WTC11 (cell line): ENCODE measurements around the gene F2. TPM values are rescaled to one million over a fixed set of nuclear protein-coding genes. Genes with fewer than 3 reads are reported as not detected.

Source experiments
- ATAC-seq: fragments of 200-7000 bp; cut with Tn5 transposase; 2 replicates; pipeline ENCODE4 v1.10.0; 2021; ENCODE audit warnings: mild to moderate bottlenecking, moderate library complexity
- CTCF ChIA-PET: fragments of 300-600 bp; sonication (Branson Sonifier 250); formaldehyde crosslinking; loops from one replicate; lab custom pipeline; 2021; ENCODE audit warnings: antibody characterized with exemption; lab: Charles Lee
- POLR2A ChIA-PET: fragments of 350-600 bp; sonication (Branson Sonifier 250); formaldehyde crosslinking; loops from one replicate; lab custom pipeline; 2021; ENCODE audit warnings: antibody characterized with exemption; lab: Charles Lee
- DNase-seq: peaks from one replicate; pipeline ENCODE4 v3.0.0; 2021; ENCODE audit warnings: low spot score
- H3K27ac Mint-ChIP-seq: 2 replicates; pipeline ENCODE4 v1.8.0; 2021; ENCODE audit warnings: mixed read lengths
- H3K27me3 Mint-ChIP-seq: 2 replicates; pipeline ENCODE4 v1.8.0; 2021; ENCODE audit warnings: low read depth, mild to moderate bottlenecking, moderate library complexity, mixed read lengths
- H3K36me3 Mint-ChIP-seq: 2 replicates; pipeline ENCODE4 v1.8.0; 2021; ENCODE audit warnings: mixed read lengths
- H3K4me1 Mint-ChIP-seq: 2 replicates; pipeline ENCODE4 v1.8.0; 2022; ENCODE audit warnings: mixed read lengths
- H3K4me3 Mint-ChIP-seq: 2 replicates; pipeline ENCODE4 v1.8.0; 2021; ENCODE audit warnings: mild to moderate bottlenecking, moderate library complexity, mixed read lengths
- H3K9me3 Mint-ChIP-seq: 2 replicates; pipeline ENCODE4 v1.8.0; 2021; ENCODE audit warnings: mixed read lengths
- CBFB ChIP-seq: sonication (generic); formaldehyde crosslinking; IDR thresholded peaks from 2 replicates; pipeline ENCODE4 v1.8.1; 2022; ENCODE audit warnings: mild to moderate bottlenecking, low read depth, missing genetic modification reagents
- CREB1 ChIP-seq: sonication (generic); formaldehyde crosslinking; IDR thresholded peaks from 2 replicates; pipeline ENCODE4 v1.8.0; 2023; ENCODE audit warnings: mild to moderate bottlenecking, missing genetic modification reagents
- FOXP1 ChIP-seq: sonication (generic); formaldehyde crosslinking; IDR thresholded peaks from 2 replicates; pipeline ENCODE4 v1.8.0; 2022; ENCODE audit warnings: missing genetic modification reagents, mild to moderate bottlenecking, moderate library complexity, borderline replicate concordance
- GRHL2 ChIP-seq: fragments of 250-450 bp; sonication (Bioruptor Pico); IDR thresholded peaks from 2 replicates; pipeline ENCODE4 v1.8.0; 2022; ENCODE audit warnings: mild to moderate bottlenecking, moderate library complexity; ENCODE audit not compliant: insufficient replicate concordance, severe bottlenecking
- GTF2I ChIP-seq: fragments of 250-450 bp; sonication (Bioruptor Pico); conservative IDR thresholded peaks from 2 replicates; pipeline ENCODE4 v1.4.0; 2021; ENCODE audit warnings: mild to moderate bottlenecking
- JAZF1 ChIP-seq: fragments of 250-450 bp; sonication (Bioruptor Pico); IDR thresholded peaks from 2 replicates; pipeline ENCODE4 v1.9.0; 2021; ENCODE audit warnings: moderate library complexity, mild to moderate bottlenecking, inconsistent platforms
- MXD4 ChIP-seq: fragments of 250-450 bp; sonication (Bioruptor Pico); IDR thresholded peaks from 2 replicates; pipeline ENCODE4 v1.8.0; 2021; ENCODE audit warnings: mild to moderate bottlenecking, moderate library complexity, borderline replicate concordance
- NR1H2 ChIP-seq: sonication (generic); formaldehyde crosslinking; IDR thresholded peaks from 2 replicates; pipeline ENCODE4 v1.9.0; 2021; ENCODE audit warnings: mild to moderate bottlenecking, moderate library complexity, missing genetic modification reagents
- ZNF671 ChIP-seq: fragments of 250-450 bp; sonication (Bioruptor Pico); IDR thresholded peaks from 2 replicates; pipeline ENCODE4 v1.8.0; 2021; ENCODE audit warnings: mild to moderate bottlenecking
- total RNA-seq: library from RNA; stranded (reverse); gene quantifications from 3 replicates; pipeline ENCODE4 v1.2.3, GENCODE V29; 2021
- TF ChIP-seq, protein P1 (sequence below): sonication (generic); formaldehyde crosslinking; IDR thresholded peaks from 2 replicates; pipeline ENCODE4 v1.8.0; 2023; ENCODE audit warnings: missing genetic modification reagents, mild to moderate bottlenecking, borderline replicate concordance
- TF ChIP-seq, protein P2 (sequence below): sonication (generic); formaldehyde crosslinking; IDR thresholded peaks from 2 replicates; pipeline ENCODE4 v1.8.0; 2023; ENCODE audit warnings: missing genetic modification reagents
- TF ChIP-seq, protein P3 (sequence below): fragments of 250-450 bp; sonication (Bioruptor Pico); conservative IDR thresholded peaks from 2 replicates; pipeline ENCODE4 v1.9.0; 2021; ENCODE audit warnings: mild to moderate bottlenecking
- TF ChIP-seq, protein P4 (sequence below): fragments of 250-450 bp; sonication (Bioruptor Pico); IDR thresholded peaks from 2 replicates; pipeline ENCODE4 v1.9.0; 2021; ENCODE audit warnings: moderate library complexity, mild to moderate bottlenecking, inconsistent platforms, borderline replicate concordance

The F2 gene
- total RNA-seq, 1 experiment from 2014 or later, result 0.50 TPM

DNA sequence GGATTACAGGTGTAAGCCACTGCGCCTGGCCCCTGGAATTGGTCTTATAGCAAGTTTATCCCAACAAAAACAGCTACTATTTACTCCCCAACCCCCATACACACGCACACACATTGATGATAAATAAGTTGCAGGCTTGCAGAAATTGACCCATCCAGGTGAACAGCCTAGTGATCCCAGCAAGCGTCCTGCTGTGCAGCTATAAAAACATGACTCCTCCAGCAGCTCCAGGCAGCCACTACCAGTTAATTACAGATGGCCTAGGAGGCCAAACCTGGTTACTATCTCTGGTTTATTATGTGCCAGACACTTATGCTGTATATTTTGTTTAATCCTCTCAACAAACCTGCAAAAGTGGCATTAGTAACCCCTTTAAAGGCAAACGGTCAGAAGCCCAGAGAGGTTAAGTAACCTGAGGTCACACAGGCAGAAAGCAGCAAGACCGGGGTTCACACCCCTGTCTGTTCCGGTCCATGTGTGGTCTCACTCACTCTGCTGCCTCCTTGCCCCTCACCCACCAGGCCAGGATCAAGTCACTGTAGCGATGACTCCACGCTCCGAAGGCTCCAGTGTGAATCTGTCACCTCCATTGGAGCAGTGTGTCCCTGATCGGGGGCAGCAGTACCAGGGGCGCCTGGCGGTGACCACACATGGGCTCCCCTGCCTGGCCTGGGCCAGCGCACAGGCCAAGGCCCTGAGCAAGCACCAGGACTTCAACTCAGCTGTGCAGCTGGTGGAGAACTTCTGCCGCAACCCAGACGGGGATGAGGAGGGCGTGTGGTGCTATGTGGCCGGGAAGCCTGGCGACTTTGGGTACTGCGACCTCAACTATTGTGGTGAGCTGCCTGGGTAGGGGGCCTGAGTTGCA, 6.6 kb downstream of the F2 start (continued):
- TF ChIP-seq, protein P1, sequence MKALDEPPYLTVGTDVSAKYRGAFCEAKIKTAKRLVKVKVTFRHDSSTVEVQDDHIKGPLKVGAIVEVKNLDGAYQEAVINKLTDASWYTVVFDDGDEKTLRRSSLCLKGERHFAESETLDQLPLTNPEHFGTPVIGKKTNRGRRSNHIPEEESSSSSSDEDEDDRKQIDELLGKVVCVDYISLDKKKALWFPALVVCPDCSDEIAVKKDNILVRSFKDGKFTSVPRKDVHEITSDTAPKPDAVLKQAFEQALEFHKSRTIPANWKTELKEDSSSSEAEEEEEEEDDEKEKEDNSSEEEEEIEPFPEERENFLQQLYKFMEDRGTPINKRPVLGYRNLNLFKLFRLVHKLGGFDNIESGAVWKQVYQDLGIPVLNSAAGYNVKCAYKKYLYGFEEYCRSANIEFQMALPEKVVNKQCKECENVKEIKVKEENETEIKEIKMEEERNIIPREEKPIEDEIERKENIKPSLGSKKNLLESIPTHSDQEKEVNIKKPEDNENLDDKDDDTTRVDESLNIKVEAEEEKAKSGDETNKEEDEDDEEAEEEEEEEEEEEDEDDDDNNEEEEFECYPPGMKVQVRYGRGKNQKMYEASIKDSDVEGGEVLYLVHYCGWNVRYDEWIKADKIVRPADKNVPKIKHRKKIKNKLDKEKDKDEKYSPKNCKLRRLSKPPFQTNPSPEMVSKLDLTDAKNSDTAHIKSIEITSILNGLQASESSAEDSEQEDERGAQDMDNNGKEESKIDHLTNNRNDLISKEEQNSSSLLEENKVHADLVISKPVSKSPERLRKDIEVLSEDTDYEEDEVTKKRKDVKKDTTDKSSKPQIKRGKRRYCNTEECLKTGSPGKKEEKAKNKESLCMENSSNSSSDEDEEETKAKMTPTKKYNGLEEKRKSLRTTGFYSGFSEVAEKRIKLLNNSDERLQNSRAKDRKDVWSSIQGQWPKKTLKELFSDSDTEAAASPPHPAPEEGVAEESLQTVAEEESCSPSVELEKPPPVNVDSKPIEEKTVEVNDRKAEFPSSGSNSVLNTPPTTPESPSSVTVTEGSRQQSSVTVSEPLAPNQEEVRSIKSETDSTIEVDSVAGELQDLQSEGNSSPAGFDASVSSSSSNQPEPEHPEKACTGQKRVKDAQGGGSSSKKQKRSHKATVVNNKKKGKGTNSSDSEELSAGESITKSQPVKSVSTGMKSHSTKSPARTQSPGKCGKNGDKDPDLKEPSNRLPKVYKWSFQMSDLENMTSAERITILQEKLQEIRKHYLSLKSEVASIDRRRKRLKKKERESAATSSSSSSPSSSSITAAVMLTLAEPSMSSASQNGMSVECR (CRISPR knock-in tag), result no peak
- TF ChIP-seq GRHL2 (CRISPR knock-in tag), result no peak
- no peak for TF ChIP-seq CREB1
- no peak for TF ChIP-seq FOXP1 (CRISPR knock-in tag)
- TF ChIP-seq JAZF1 (CRISPR knock-in tag), result no peak
- TF ChIP-seq ZNF671 (CRISPR knock-in tag), result no peak

DNA sequence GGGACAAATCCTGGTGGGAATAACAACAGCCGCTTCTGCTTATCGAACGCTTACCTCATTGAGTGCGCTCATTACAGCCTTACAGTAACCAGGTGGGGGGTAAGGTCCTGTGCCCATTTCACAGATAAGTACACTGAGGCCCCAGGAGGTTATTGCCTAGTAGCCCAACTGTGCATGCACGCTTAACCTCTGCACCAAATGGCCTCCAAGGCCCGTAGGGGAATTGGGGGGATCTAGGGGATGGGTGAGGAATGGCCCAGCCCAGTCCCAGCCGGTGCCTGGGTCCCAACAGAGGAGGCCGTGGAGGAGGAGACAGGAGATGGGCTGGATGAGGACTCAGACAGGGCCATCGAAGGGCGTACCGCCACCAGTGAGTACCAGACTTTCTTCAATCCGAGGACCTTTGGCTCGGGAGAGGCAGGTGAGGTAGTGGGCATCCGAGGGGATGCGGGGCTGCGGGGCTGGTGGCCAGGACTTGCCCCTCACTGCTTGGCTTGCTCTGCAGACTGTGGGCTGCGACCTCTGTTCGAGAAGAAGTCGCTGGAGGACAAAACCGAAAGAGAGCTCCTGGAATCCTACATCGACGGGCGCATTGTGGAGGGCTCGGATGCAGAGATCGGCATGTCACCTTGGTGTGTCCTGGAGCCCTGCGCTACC, 7.3 kb downstream of the F2 start:
- Mint-ChIP-seq H3K4me3 (no peak overlapping the region), H3K27me3 (no peaks in the 10 kb centered on the region), H3K36me3 (no peaks in the 10 kb centered on the region), H3K9me3 (no peaks in the 10 kb centered on the region), H3K4me1 (peaks cover 10% of the 10 kb centered on the region), H3K27ac (no peak overlapping the region)
- CTCF ChIA-PET, result interaction anchor here (1.9 kb wide), 1 partner anchor 427 kb away, joined by 7 read pairs; no protein-coding TSS in a partner anchor
- DNase-seq (no peak), ATAC-seq (no peak)
- POLR2A ChIA-PET, result no interaction called here
- TF ChIP-seq MXD4 (CRISPR knock-in tag) (no peak), JAZF1 (CRISPR knock-in tag) (no peak), GTF2I (CRISPR knock-in tag) (peak; percentile 51; the same call in 1 of the 2 replicates)
- TF ChIP-seq, protein P2, sequence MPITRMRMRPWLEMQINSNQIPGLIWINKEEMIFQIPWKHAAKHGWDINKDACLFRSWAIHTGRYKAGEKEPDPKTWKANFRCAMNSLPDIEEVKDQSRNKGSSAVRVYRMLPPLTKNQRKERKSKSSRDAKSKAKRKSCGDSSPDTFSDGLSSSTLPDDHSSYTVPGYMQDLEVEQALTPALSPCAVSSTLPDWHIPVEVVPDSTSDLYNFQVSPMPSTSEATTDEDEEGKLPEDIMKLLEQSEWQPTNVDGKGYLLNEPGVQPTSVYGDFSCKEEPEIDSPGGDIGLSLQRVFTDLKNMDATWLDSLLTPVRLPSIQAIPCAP (CRISPR knock-in tag), result 0 out of 2 replicates have a peak, but pooled peaks have one; percentile 26

DNA sequence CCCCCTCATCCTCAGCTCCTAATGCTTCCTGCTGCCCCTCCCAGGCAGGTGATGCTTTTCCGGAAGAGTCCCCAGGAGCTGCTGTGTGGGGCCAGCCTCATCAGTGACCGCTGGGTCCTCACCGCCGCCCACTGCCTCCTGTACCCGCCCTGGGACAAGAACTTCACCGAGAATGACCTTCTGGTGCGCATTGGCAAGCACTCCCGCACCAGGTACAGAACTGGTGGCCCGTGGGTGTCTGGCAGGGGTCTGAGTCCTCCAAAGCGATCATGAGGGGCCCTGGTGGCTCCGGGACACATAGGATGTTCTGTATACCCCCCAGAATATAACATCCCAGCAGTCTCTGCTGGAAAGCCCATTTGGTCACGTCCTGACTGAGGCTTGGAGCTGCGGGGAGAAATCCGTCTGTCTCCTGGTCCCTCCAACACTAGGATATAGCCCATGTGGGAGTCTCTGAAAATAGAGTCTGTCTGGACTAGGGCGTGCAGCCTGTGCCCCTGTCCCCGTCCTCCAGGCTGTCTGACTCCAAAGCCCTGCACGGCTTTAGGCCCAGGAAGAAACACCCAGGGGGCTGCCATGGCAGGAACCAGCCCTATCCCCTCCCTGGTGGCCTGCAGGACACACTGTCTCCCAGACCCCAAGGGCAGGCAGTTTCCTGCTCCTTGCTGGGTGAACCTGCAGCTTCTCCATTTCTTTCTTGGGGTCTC, 9.1 kb downstream of the F2 start:
- TF ChIP-seq, protein P3, sequence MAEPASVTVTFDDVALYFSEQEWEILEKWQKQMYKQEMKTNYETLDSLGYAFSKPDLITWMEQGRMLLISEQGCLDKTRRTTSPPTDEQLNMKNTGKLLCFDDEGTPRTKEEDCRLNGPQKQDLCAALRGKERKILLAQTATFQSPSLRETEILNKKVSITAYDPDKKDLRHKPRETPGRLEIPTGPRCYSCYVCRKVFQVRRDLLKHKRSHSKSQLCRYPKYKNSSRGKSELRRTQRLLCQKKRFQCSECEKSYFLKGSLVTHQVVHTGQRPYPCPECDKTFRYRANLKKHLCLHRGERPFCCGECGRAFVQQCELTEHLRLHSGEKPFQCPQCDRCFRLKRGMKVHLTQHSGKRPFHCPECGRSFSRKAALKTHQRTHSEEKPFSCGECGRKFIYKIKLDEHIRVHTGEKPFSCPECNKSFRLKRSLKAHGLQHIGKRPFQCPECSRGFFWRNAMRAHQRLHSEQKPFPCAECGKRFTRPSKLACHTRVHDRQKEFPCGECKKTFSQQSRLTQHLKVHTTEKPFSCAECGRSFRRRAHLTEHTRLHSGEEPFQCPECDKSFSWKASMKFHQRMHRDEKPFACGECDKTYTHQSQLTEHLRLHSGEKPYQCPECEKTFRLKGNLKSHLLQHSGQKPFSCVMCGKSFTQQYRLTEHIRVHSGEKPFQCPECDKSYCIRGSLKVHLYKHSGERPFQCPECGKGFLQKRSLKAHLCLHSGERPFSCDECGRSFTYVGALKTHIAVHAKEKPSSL (CRISPR knock-in tag), result no peak
- TF ChIP-seq NR1H2 (CRISPR knock-in tag) (no peak), CBFB (CRISPR knock-in tag) (no peak)
- TF ChIP-seq, protein P4, sequence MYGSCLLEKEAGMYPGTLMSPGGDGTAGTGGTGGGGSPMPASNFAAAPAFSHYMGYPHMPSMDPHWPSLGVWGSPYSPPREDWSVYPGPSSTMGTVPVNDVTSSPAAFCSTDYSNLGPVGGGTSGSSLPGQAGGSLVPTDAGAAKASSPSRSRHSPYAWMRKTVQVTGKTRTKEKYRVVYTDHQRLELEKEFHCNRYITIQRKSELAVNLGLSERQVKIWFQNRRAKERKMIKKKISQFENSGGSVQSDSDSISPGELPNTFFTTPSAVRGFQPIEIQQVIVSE (CRISPR knock-in tag), result no peak
- TF ChIP-seq, all 79 proteins: peak for 0
- ChIA-PET POLR2A (no interaction called here), CTCF (no interaction called here)
- Mint-ChIP-seq H3K4me1 (peaks cover 10% of the 10 kb centered on the region), H3K27me3 (no peaks in the 10 kb centered on the region), H3K4me3 (no peak overlapping the region), H3K27ac (no peak overlapping the region), H3K36me3 (no peaks in the 10 kb centered on the region), H3K9me3 (no peaks in the 10 kb centered on the region)
- no peak for ATAC-seq
- DNase-seq, result no peak
